B cell (primary cell): ENCODE data around the gene IL1F10. TPM values are rescaled to one million over a fixed set of nuclear protein-coding genes. Genes with fewer than 3 reads are reported as not detected.

Source experiments
- ATAC-seq: fragments of 200-7000 bp; cut with Tn5 transposase; one replicate; pipeline ENCODE4 v1.10.0; 2021; ENCODE audit warnings: low read depth, mild to moderate bottlenecking, moderate number of reproducible peaks, moderate library complexity
- CTCF ChIA-PET: fragments of 350-600 bp; sonication (Branson Sonifier 250); formaldehyde crosslinking; loops from one replicate; lab custom pipeline; 2021; ENCODE audit warnings: antibody characterized with exemption, inconsistent platforms; lab: Charles Lee
- POLR2A ChIA-PET: fragments of 350-600 bp; sonication (Branson Sonifier 250); formaldehyde crosslinking; loops from one replicate; lab custom pipeline; 2021; ENCODE audit warnings: antibody characterized with exemption; lab: Charles Lee
- DNase-seq: peaks from one replicate; pipeline ENCODE4 v3.0.0; 2013
- H2AFZ ChIP-seq: 2 replicates; pipeline ENCODE4 v1.6.1; 2012; ENCODE audit warnings: mild to moderate bottlenecking, low read depth, low read length; ENCODE audit not compliant: insufficient read depth, poor library complexity, severe bottlenecking
- H3K27ac ChIP-seq, 2 donors: 1 replicate in 1 of 2; 2 replicates in 1 of 2; pipeline ENCODE4 v1.5.1; 2012 to 2013; ENCODE audit warnings: low read length in 2 of 2, mild to moderate bottlenecking in 2 of 2, moderate library complexity in 1 of 2
- H3K27me3 ChIP-seq, 4 experiments: fragments of 200-600 bp in 1 of 4; sonication (generic) in 1 of 4; replicated peaks in 1 of 4; 1 replicate in 2 of 4; 2 replicates in 2 of 4; pipeline versions ENCODE4 v1.6.1 to v1.7.0; 2013 to 2016; ENCODE audit warnings: low read length in 3 of 4, mild to moderate bottlenecking in 2 of 4, mixed read lengths in 1 of 4, moderate library complexity in 1 of 4; ENCODE audit not compliant: insufficient read depth in 4 of 4, control insufficient read depth in 3 of 4; ENCODE audit errors: control extremely low read depth in 1 of 4
- H3K36me3 ChIP-seq, 2 experiments: replicated peaks in 1 of 2; 1 replicate in 1 of 2; 2 replicates in 1 of 2; pipeline versions ENCODE4 v1.6.1 to v1.7.1; 2013; ENCODE audit warnings: low read length in 1 of 2; ENCODE audit not compliant: insufficient read depth in 2 of 2, control insufficient read depth in 1 of 2; ENCODE audit errors: control extremely low read depth in 1 of 2, extremely low read depth in 1 of 2
- H3K4me1 ChIP-seq, 2 donors: fragments of 200-600 bp in 1 of 2; sonication (generic) in 1 of 2; 1 replicate in 1 of 2; 2 replicates in 1 of 2; pipeline versions ENCODE4 v1.5.1 to v1.6.1; 2013 to 2017; ENCODE audit warnings: low read length in 2 of 2; ENCODE audit not compliant: control insufficient read depth in 2 of 2, insufficient read depth in 2 of 2
- H3K4me2 ChIP-seq: replicated peaks from 2 replicates; pipeline ENCODE3; 2012; ENCODE audit warnings: mild to moderate bottlenecking, low read depth, low read length; ENCODE audit not compliant: poor library complexity, severe bottlenecking
- H3K4me3 ChIP-seq, 5 experiments: fragments of 200-600 bp in 1 of 5; sonication (generic) in 1 of 5; 1 replicate in 3 of 5; 2 replicates in 2 of 5; pipeline versions ENCODE4 v1.5.1 to v1.7.0; 2011 to 2016; ENCODE audit warnings: low read length in 4 of 5, mild to moderate bottlenecking in 4 of 5, low read depth in 2 of 5, control low read depth in 1 of 5, moderate library complexity in 1 of 5; ENCODE audit not compliant: insufficient read depth in 1 of 5; ENCODE audit errors: control extremely low read depth in 1 of 5, extremely low read depth in 1 of 5
- H3K79me2 ChIP-seq: fragments of 200-600 bp; sonication (generic); one replicate; pipeline ENCODE4 v1.6.0; 2016; ENCODE audit warnings: low read length; ENCODE audit not compliant: control insufficient read depth, insufficient read depth
- H3K9ac ChIP-seq: fragments of 200-600 bp; sonication (generic); 2 replicates; pipeline ENCODE4 v1.6.1; 2017; ENCODE audit warnings: mild to moderate bottlenecking, low read length, moderate library complexity
- H3K9me3 ChIP-seq, 3 donors: one replicate each; pipeline versions ENCODE4 v1.6.1 to v1.7.1; 2013; ENCODE audit warnings: low read length in 2 of 3; ENCODE audit not compliant: control insufficient read depth in 2 of 3, insufficient read depth in 1 of 3; ENCODE audit errors: control extremely low read depth in 1 of 3
- H4K20me1 ChIP-seq: 2 replicates; pipeline ENCODE4 v1.6.0; 2012; ENCODE audit warnings: mild to moderate bottlenecking, low read length; ENCODE audit not compliant: insufficient read depth, control insufficient read depth, poor library complexity, severe bottlenecking
- H3K27ac Mint-ChIP-seq: one replicate; pipeline ENCODE4 v1.8.0; 2021; ENCODE audit warnings: mixed read lengths
- H3K27me3 Mint-ChIP-seq: one replicate; pipeline ENCODE4 v1.8.0; 2021; ENCODE audit warnings: mixed read lengths
- H3K4me1 Mint-ChIP-seq: one replicate; pipeline ENCODE4 v1.8.0; 2021; ENCODE audit warnings: mixed read lengths
- H3K4me3 Mint-ChIP-seq: one replicate; pipeline ENCODE4 v1.8.0; 2021; ENCODE audit warnings: mixed read lengths
- H3K9me3 Mint-ChIP-seq: one replicate; pipeline ENCODE4 v1.8.0; 2022; ENCODE audit warnings: mixed read lengths; ENCODE audit not compliant: insufficient read depth
- EZH2 ChIP-seq: IDR thresholded peaks from 2 replicates; pipeline ENCODE4 v1.6.1; 2012; ENCODE audit warnings: borderline replicate concordance, low read depth, mild to moderate bottlenecking, moderate library complexity, low read length; ENCODE audit not compliant: insufficient read depth, poor library complexity, severe bottlenecking
- WGBS: methylation state at CpG from one replicate; pipeline ENCODE4 v1.1.5; 2013; ENCODE audit warnings: missing lambda C conversion rate; ENCODE audit not compliant: insufficient coverage; 5-methylcytosine and 5-hydroxymethylcytosine counted together
- intact Hi-C: fragments of 100-400 bp; cut with micrococcal nuclease; formaldehyde crosslinking; loops from one replicate; pipeline ENCODE4 v1.10.0; 2022
- polyA plus RNA-seq: library from polyadenylated mRNA; depleted of rRNA; stranded (reverse); fragments of >200 nt; gene quantifications from 2 replicates; pipeline ENCODE4 v1.2.3, GENCODE V29; 2012
- total RNA-seq, 2 donors: library from RNA; stranded (reverse); fragments of 120-200 nt in 1 of 2; gene quantifications; 1 replicate in 1 of 2; 2 replicates in 1 of 2; pipeline versions ENCODE4 v1.2.3 to v1.2.4, GENCODE V29; 2013 to 2022
- TF ChIP-seq, protein P1 (sequence below): fragments of 200-600 bp; IDR thresholded peaks from one replicate; pipeline ENCODE4 v1.8.0; 2022; ENCODE audit warnings: antibody characterized with exemption, mild to moderate bottlenecking

Gene IL1F10
- total and polyA plus RNA-seq, 2 donors (not counting 1 experiment from before 2014, with no cell fraction given) = not detected

DNA sequence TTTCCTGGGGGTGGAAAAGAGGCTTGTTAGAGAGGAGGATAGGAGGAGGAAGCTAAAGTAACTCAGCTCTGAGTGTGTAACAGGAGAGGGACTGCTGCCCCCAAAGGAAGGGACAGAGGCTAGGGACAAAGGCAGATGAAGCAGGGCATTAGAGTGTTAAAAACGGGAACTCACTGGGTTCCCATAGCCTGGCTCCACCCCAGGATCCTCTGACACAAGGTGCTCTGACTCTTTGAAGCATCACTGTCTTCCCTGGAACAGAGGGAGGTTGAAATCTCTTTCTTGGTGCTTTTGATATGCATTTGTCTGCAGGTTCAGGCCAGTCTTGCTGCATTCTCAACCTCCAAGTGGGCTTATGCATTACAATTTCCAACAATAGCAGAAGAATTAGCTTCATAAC lies 39.7 kb upstream of the IL1F10 start:
- 30% methylated on average over 1 of the region's 1 CpG for WGBS
- Histone ChIP-seq H2AFZ (no peak overlapping the region), H3K9me3 (no peaks in the 10 kb centered on the region), H3K27ac (no peak overlapping the region), H3K4me3 (no peak overlapping the region), H3K4me1 (peaks cover 7 to 8% of the 10 kb centered on the region in 2 donors), H3K36me3 (no peaks in the 10 kb centered on the region), H3K79me2 (no peaks in the 10 kb centered on the region), H4K20me1 (no peaks in the 10 kb centered on the region), H3K9ac (no peak overlapping the region), H3K4me2 (no peak overlapping the region), H3K27me3 (peaks cover 0 to 30% (median 19%) of the 10 kb centered on the region in 4 experiments)
- H3K4me3 Mint-ChIP-seq = no peak overlapping the region
- H3K27ac Mint-ChIP-seq = no peak overlapping the region
- ChIA-PET CTCF (no interaction called here), POLR2A (no interaction called here)
- ATAC-seq (no peak), DNase-seq (no peak)
- intact Hi-C loops = no loop called here
- TF ChIP-seq EZH2 = no peak
- TF ChIP-seq, protein P1, sequence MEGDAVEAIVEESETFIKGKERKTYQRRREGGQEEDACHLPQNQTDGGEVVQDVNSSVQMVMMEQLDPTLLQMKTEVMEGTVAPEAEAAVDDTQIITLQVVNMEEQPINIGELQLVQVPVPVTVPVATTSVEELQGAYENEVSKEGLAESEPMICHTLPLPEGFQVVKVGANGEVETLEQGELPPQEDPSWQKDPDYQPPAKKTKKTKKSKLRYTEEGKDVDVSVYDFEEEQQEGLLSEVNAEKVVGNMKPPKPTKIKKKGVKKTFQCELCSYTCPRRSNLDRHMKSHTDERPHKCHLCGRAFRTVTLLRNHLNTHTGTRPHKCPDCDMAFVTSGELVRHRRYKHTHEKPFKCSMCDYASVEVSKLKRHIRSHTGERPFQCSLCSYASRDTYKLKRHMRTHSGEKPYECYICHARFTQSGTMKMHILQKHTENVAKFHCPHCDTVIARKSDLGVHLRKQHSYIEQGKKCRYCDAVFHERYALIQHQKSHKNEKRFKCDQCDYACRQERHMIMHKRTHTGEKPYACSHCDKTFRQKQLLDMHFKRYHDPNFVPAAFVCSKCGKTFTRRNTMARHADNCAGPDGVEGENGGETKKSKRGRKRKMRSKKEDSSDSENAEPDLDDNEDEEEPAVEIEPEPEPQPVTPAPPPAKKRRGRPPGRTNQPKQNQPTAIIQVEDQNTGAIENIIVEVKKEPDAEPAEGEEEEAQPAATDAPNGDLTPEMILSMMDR = no peak
- peaks cover 5% of the 10 kb centered on the region for H3K4me1 Mint-ChIP-seq
- H3K9me3 Mint-ChIP-seq = no peaks in the 10 kb centered on the region
- H3K27me3 Mint-ChIP-seq = peaks cover 46% of the 10 kb centered on the region

DNA sequence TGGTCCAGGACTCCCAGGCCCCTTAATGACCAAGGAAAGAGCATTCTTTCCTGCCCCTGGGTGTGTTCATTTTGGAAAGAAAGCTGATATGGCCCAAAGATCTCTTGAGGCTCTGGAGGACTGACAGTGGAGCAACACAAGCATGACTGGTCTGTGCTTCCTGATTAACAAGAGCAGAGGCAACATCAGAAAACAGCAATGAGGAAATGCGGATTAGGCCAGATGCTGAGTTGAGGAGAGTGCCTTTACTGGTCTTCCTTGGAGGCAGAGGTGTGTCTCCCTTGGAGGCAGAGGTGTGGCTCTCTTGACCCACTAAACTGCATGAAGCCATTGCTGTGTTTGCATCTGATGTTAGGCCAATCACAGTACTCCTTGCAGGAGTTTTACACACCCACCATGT lies 35.0 kb upstream of the IL1F10 start:
- Mint-ChIP-seq H3K4me1 (no peaks in the 10 kb centered on the region), H3K27me3 (peaks cover 48% of the 10 kb centered on the region), H3K4me3 (no peak overlapping the region), H3K9me3 (no peaks in the 10 kb centered on the region), H3K27ac (no peak overlapping the region)
- no peak overlapping the region for H2AFZ ChIP-seq
- WGBS = 100% methylated on average over 1 of the region's 1 CpG
- DNase-seq (no peak), ATAC-seq (no peak)
- no peak overlapping the region for H3K4me2 ChIP-seq
- no peak for TF ChIP-seq EZH2
- TF ChIP-seq, protein P1 = no peak
- no peak overlapping the region for H3K9ac ChIP-seq
- H3K79me2 ChIP-seq = no peaks in the 10 kb centered on the region
- no peaks in the 10 kb centered on the region for H3K4me1 ChIP-seq
- H3K4me3 ChIP-seq = no peak overlapping the region
- intact Hi-C loops = no loop called here
- peaks cover 0 to 15% (median 14%) of the 10 kb centered on the region in 4 experiments for H3K27me3 ChIP-seq
- no peaks in the 10 kb centered on the region for H3K36me3 ChIP-seq
- H4K20me1 ChIP-seq = no peaks in the 10 kb centered on the region
- CTCF ChIA-PET = no interaction called here
- no peak overlapping the region for H3K27ac ChIP-seq
- POLR2A ChIA-PET = no interaction called here
- no peaks in the 10 kb centered on the region for H3K9me3 ChIP-seq
